Body of pancreas (tissue), 4 donors: ENCODE results near the gene DHRS4.
"Not testable (repeated sequence)": the region's sequence is repeated elsewhere in the genome, so short reads cannot be mapped to it uniquely, and the experiment has no call there.

ENCODE experiments used
- POLR2A ChIP-seq, 3 donors: fragments of 450-650 bp; IDR thresholded peaks; one replicate each; pipeline ENCODE4 v1.6.1; 2016; ENCODE audit warnings: antibody characterized with exemption in 3 of 3, mild to moderate bottlenecking in 2 of 3
- TF ChIP-seq, protein P1 (sequence below), 7 experiments: fragments of 450-650 bp in 4 of 7; fragments of 200-600 bp in 3 of 7; sonication (generic) in 3 of 7; IDR thresholded peaks; one replicate each; pipeline ENCODE4 v1.5.1; 2016 to 2019; ENCODE audit warnings: antibody characterized with exemption in 7 of 7

DNA sequence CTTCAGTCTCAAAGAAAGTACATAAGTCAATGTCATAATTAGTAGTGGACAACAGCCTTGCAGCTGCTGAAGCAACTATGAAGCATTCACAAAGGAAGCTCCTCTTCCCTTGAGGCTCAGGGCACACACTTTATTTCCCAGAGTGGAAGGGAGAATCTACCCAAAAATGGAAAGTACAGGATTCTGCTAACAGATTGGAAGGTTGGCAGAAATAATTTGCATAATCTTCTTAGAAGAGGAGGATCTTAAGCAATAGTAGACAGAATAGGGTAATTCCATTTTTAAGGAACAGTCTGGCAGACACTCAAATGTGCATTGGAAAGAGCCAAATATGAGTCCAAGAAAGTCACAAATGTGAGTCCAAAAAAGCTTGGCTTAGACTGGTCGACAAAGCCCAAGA lies 37.4 kb downstream of the DHRS4 start:
- TF ChIP-seq, protein P1, sequence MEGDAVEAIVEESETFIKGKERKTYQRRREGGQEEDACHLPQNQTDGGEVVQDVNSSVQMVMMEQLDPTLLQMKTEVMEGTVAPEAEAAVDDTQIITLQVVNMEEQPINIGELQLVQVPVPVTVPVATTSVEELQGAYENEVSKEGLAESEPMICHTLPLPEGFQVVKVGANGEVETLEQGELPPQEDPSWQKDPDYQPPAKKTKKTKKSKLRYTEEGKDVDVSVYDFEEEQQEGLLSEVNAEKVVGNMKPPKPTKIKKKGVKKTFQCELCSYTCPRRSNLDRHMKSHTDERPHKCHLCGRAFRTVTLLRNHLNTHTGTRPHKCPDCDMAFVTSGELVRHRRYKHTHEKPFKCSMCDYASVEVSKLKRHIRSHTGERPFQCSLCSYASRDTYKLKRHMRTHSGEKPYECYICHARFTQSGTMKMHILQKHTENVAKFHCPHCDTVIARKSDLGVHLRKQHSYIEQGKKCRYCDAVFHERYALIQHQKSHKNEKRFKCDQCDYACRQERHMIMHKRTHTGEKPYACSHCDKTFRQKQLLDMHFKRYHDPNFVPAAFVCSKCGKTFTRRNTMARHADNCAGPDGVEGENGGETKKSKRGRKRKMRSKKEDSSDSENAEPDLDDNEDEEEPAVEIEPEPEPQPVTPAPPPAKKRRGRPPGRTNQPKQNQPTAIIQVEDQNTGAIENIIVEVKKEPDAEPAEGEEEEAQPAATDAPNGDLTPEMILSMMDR (IDR thresholded peaks at IDR 0.05) = not testable (repeated sequence)
- not testable (repeated sequence) for TF ChIP-seq POLR2A (IDR thresholded peaks at IDR 0.05)
